Measurements from ENCODE around the gene HOXB7.
A peak's percentile ranks its signal among the peaks of the same experiment; 100 is the strongest.

Gene HOXB7

DNA sequence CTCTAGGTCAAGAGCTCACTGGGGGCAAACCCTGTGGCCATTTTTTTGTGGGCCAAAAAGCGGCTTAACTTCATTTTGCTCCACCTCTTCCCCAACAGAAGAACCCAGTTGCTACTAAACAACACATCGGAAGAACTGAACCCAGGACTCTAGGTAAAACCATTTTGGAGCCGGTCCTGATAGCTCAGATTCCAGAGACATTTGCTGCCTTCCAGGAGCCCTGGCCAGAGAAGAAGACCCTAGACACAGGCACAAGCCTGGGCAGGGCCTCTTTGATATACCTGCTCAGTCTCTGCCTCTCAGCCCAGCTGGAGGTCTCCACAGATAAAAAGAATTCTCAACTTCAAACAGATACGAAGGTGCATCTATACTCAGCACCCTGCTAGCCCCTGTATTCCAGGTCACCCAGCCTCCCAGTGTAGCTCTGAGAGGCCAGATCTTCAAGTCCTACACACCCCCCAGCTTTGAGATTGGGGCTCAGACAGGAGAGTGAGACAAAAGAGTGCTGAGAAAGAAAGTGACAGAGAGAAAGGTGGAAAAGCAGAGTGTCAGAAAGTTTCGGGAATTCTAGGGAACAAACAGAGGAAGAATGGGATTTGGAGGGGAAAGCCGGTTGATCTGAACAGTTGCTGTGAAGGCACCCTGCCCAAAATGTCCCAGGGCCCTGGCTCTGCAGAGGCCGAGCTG lies 21.9 kb upstream of the HOXB7 start:
- Histone ChIP-seq H3K36me3 (no peaks in the 10 kb centered on the region), H3K27ac (no peak overlapping the region), H3K27me3 (ENCODE audit: insufficient read depth, low read depth, severe bottlenecking) (peaks cover 98% of the 10 kb centered on the region), H3K9me3 (ENCODE audit: severe bottlenecking) (peaks cover 18% of the 10 kb centered on the region), H3K4me3 (ENCODE audit: low read depth, low read length) (no peak overlapping the region)
- no peak for DNase-seq
- TF ChIP-seq, protein P1, sequence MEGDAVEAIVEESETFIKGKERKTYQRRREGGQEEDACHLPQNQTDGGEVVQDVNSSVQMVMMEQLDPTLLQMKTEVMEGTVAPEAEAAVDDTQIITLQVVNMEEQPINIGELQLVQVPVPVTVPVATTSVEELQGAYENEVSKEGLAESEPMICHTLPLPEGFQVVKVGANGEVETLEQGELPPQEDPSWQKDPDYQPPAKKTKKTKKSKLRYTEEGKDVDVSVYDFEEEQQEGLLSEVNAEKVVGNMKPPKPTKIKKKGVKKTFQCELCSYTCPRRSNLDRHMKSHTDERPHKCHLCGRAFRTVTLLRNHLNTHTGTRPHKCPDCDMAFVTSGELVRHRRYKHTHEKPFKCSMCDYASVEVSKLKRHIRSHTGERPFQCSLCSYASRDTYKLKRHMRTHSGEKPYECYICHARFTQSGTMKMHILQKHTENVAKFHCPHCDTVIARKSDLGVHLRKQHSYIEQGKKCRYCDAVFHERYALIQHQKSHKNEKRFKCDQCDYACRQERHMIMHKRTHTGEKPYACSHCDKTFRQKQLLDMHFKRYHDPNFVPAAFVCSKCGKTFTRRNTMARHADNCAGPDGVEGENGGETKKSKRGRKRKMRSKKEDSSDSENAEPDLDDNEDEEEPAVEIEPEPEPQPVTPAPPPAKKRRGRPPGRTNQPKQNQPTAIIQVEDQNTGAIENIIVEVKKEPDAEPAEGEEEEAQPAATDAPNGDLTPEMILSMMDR (IDR thresholded peaks at IDR 0.05; ENCODE audit: low read depth, low read length): no peak

DNA sequence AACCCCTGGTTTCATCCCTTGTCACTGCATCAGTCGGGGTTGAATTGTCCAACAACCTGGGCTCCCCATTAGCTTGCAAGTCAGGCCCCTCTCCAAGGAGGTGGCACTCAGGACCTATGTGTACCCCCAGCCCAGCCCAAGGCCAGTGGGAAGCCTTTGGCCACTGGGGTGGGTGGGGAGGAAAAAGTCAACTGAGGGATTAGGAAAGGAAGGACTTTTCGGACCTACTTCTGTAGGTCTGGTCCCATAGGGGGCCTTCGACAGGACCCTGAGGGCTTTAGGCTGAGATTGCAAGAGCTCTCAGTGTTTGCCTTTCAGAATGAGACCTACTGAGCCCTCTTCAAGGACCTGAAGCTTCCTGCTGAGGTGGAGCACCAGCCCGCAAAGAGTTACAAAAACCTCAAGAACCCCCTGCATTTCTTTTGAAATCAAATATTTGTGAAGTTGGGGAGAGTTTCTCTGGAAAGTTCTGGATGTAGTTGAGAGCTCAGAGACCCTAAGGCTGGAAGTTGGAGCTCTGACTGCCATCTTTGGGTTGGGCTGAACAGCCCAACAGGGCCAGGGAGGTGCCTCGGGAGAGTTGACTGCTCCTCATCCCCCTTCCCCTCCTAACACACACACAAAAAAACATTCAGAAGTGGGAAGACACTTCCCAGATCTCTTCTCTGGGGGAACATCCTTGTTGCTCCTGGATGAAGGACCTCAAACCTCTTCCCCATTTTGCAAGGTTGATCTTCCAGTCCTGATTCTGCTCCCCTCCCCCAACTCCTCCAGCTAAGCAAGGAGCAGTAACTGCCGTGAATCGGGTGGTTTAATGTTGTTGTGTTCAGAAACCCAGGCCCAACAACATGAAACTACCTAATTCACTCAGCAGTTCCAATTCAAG lies 21.1 kb upstream of the HOXB7 start:
- H3K9me3 ChIP-seq (ENCODE audit: severe bottlenecking): peaks cover 18% of the 10 kb centered on the region
- H3K36me3 ChIP-seq: no peaks in the 10 kb centered on the region
- H3K27ac ChIP-seq: no peak overlapping the region
- TF ChIP-seq, protein P1 (IDR thresholded peaks at IDR 0.05; ENCODE audit: low read depth, low read length): no peak
- H3K27me3 ChIP-seq (ENCODE audit: insufficient read depth, low read depth, severe bottlenecking): peaks cover 98% of the 10 kb centered on the region
- DNase-seq: no peak
- H3K4me3 ChIP-seq (ENCODE audit: low read depth, low read length): no peak overlapping the region

GRCh38 chr17:48630925-48631692 lies 20.3 kb upstream of the HOXB7 start:
- Histone ChIP-seq H3K4me3 (ENCODE audit: low read depth, low read length) (no peak overlapping the region), H3K36me3 (no peaks in the 10 kb centered on the region), H3K27ac (no peak overlapping the region), H3K9me3 (ENCODE audit: severe bottlenecking) (peaks cover 18% of the 10 kb centered on the region), H3K27me3 (ENCODE audit: insufficient read depth, low read depth, severe bottlenecking) (peaks cover 99% of the 10 kb centered on the region)
- peak; percentile 2 for DNase-seq
- TF ChIP-seq, protein P1 (IDR thresholded peaks at IDR 0.05; ENCODE audit: low read depth, low read length): no peak

- TF ChIP-seq, protein P1 (IDR thresholded peaks at IDR 0.05; ENCODE audit: low read depth, low read length): no peak
- no peaks in the 10 kb centered on the region for H3K36me3 ChIP-seq
- H3K4me3 ChIP-seq (ENCODE audit: low read depth, low read length): no peak overlapping the region
- H3K27ac ChIP-seq: no peak overlapping the region
- peaks cover 18% of the 10 kb centered on the region for H3K9me3 ChIP-seq (ENCODE audit: severe bottlenecking)
- peaks cover 99% of the 10 kb centered on the region for H3K27me3 ChIP-seq (ENCODE audit: insufficient read depth, low read depth, severe bottlenecking)
- DNase-seq: no peak
Observed at GRCh38 chr17:48630009-48630924, 19.4 kb upstream of the HOXB7 start.

GRCh38 chr17:48629411-48629759 lies 18.6 kb upstream of the HOXB7 start:
- Histone ChIP-seq H3K27me3 (ENCODE audit: insufficient read depth, low read depth, severe bottlenecking) (peaks cover 99% of the 10 kb centered on the region), H3K4me3 (ENCODE audit: low read depth, low read length) (no peak overlapping the region), H3K36me3 (no peaks in the 10 kb centered on the region), H3K9me3 (ENCODE audit: severe bottlenecking) (peaks cover 16% of the 10 kb centered on the region), H3K27ac (no peak overlapping the region)
- DNase-seq: no peak
- TF ChIP-seq, protein P1 (IDR thresholded peaks at IDR 0.05; ENCODE audit: low read depth, low read length): no peak
